SK-N-SH (cell line): ENCODE results near the gene VOPP1.

Source experiments
- CTCF ChIP-seq: fragments of 200-600 bp; sonication (generic); IDR thresholded peaks from 2 replicates; pipeline ENCODE4 v1.6.1; 2017; ENCODE audit warnings: antibody characterized with exemption, mild to moderate bottlenecking, moderate library complexity
- EP300 ChIP-seq, 2 experiments: IDR thresholded peaks; 2 replicates each; pipeline versions ENCODE4 v1.4.0 to v1.6.1; 2012; ENCODE audit warnings: borderline replicate concordance in 1 of 2, low read depth in 1 of 2, low read length in 1 of 2
- NFIC ChIP-seq: IDR thresholded peaks from 2 replicates; pipeline ENCODE4 v1.4.0; 2012; ENCODE audit warnings: borderline replicate concordance
- NRF1 ChIP-seq: IDR thresholded peaks from 2 replicates; pipeline ENCODE4 v1.6.1; 2012; ENCODE audit warnings: low read depth, mild to moderate bottlenecking, low read length
- RAD21 ChIP-seq: IDR thresholded peaks from 2 replicates; pipeline ENCODE4 v1.6.1; 2012; ENCODE audit warnings: mild to moderate bottlenecking, low read length
- YY1 ChIP-seq: IDR thresholded peaks from 2 replicates; pipeline ENCODE4 v1.4.0; 2012; ENCODE audit warnings: low read depth, mild to moderate bottlenecking
- TF ChIP-seq, protein P1 (sequence below): fragments of 150-350 bp; IDR thresholded peaks from 2 replicates; pipeline ENCODE4 v1.6.1; 2017; ENCODE audit warnings: antibody characterized with exemption, low read length, low read depth, borderline replicate concordance
- TF ChIP-seq, protein P2 (sequence below): IDR thresholded peaks from 2 replicates; pipeline ENCODE4 v1.6.1; 2012; ENCODE audit warnings: mild to moderate bottlenecking, low read depth, low read length, moderate library complexity

DNA sequence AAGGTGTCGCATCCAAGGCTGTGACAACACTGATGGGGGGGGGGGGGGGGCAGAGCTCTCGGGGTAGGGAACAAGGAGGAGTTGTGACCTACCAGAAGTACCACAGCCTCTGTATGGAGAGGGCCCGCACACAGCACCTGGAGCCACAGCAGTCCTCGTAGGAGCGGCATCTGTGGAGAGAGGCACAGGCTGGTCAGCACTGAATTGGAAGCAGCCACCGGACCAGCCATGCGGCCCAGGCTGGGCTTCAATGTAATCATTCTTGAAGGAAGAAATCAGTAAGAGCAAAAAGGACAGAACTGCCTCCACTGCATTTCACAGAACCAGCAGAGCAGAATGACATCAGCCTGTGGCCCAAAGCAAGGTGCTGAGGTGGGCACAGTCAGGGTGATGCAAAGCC lies 74.8 kb downstream of the VOPP1 start:
- no peak for TF ChIP-seq CTCF
- TF ChIP-seq EP300 (IDR thresholded peaks at IDR 0.05; ENCODE audit: borderline replicate concordance in 1 of 2, low read depth in 1 of 2, low read length in 1 of 2) = no peak
- TF ChIP-seq, protein P1, sequence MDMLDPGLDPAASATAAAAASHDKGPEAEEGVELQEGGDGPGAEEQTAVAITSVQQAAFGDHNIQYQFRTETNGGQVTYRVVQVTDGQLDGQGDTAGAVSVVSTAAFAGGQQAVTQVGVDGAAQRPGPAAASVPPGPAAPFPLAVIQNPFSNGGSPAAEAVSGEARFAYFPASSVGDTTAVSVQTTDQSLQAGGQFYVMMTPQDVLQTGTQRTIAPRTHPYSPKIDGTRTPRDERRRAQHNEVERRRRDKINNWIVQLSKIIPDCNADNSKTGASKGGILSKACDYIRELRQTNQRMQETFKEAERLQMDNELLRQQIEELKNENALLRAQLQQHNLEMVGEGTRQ = no peak
- no peak for TF ChIP-seq RAD21
- TF ChIP-seq NRF1 = no peak
- TF ChIP-seq, protein P2, sequence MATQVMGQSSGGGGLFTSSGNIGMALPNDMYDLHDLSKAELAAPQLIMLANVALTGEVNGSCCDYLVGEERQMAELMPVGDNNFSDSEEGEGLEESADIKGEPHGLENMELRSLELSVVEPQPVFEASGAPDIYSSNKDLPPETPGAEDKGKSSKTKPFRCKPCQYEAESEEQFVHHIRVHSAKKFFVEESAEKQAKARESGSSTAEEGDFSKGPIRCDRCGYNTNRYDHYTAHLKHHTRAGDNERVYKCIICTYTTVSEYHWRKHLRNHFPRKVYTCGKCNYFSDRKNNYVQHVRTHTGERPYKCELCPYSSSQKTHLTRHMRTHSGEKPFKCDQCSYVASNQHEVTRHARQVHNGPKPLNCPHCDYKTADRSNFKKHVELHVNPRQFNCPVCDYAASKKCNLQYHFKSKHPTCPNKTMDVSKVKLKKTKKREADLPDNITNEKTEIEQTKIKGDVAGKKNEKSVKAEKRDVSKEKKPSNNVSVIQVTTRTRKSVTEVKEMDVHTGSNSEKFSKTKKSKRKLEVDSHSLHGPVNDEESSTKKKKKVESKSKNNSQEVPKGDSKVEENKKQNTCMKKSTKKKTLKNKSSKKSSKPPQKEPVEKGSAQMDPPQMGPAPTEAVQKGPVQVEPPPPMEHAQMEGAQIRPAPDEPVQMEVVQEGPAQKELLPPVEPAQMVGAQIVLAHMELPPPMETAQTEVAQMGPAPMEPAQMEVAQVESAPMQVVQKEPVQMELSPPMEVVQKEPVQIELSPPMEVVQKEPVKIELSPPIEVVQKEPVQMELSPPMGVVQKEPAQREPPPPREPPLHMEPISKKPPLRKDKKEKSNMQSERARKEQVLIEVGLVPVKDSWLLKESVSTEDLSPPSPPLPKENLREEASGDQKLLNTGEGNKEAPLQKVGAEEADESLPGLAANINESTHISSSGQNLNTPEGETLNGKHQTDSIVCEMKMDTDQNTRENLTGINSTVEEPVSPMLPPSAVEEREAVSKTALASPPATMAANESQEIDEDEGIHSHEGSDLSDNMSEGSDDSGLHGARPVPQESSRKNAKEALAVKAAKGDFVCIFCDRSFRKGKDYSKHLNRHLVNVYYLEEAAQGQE = no peak
- TF ChIP-seq NFIC = no peak
- TF ChIP-seq YY1 = no peak
